CD14-positive monocyte (primary cell): ENCODE data around the gene CA10. TPM values are rescaled to one million over a fixed set of nuclear protein-coding genes. Genes with fewer than 3 reads are reported as not detected.

Source experiments
- DNase-seq, 3 donors: peaks; one replicate each; pipeline ENCODE4 v3.0.0-alpha.2; 2011 to 2022
- H2AFZ ChIP-seq: 2 replicates; pipeline ENCODE4 v1.6.0; 2012; ENCODE audit warnings: mild to moderate bottlenecking, low read depth, low read length, inconsistent platforms; ENCODE audit not compliant: insufficient read depth, poor library complexity, severe bottlenecking
- H3K27ac ChIP-seq, 2 donors: 1 replicate in 1 of 2; 2 replicates in 1 of 2; pipeline ENCODE4 v1.5.1; 2012 to 2013; ENCODE audit warnings: low read length in 2 of 2, control low read depth in 1 of 2, inconsistent platforms in 1 of 2, low read depth in 1 of 2, mild to moderate bottlenecking in 1 of 2
- H3K27me3 ChIP-seq, 2 donors: one replicate each; pipeline versions ENCODE4 v1.6.0 to v1.6.1; 2011 to 2013; ENCODE audit warnings: low read length in 2 of 2; ENCODE audit not compliant: control insufficient read depth in 2 of 2, insufficient read depth in 2 of 2
- H3K36me3 ChIP-seq, 2 donors: replicated peaks in 1 of 2; 1 replicate in 1 of 2; 2 replicates in 1 of 2; pipeline versions ENCODE4 v1.5.1 to v1.6.1; 2012 to 2013; ENCODE audit warnings: low read length in 2 of 2, control low read depth in 1 of 2, inconsistent platforms in 1 of 2, mild to moderate bottlenecking in 1 of 2; ENCODE audit not compliant: insufficient read depth in 2 of 2, control insufficient read depth in 1 of 2
- H3K4me1 ChIP-seq, 2 donors: 1 replicate in 1 of 2; 2 replicates in 1 of 2; pipeline versions ENCODE4 v1.5.1 to v1.6.1; 2012 to 2013; ENCODE audit warnings: low read length in 2 of 2, control low read depth in 1 of 2, inconsistent platforms in 1 of 2, mild to moderate bottlenecking in 1 of 2, moderate library complexity in 1 of 2; ENCODE audit not compliant: insufficient read depth in 2 of 2, control insufficient read depth in 1 of 2
- H3K4me2 ChIP-seq: replicated peaks from 2 replicates; pipeline ENCODE3; 2012; ENCODE audit warnings: low read length, moderate library complexity, mild to moderate bottlenecking; ENCODE audit not compliant: poor library complexity, severe bottlenecking; ENCODE audit errors: extremely low read depth
- H3K4me3 ChIP-seq, 3 experiments: fragments of 200-600 bp in 1 of 3; sonication (generic) in 1 of 3; replicated peaks in 1 of 3; 1 replicate in 2 of 3; 2 replicates in 1 of 3; pipeline ENCODE4 v1.5.1; 2011 to 2013; ENCODE audit warnings: low read length in 3 of 3, mild to moderate bottlenecking in 3 of 3, control low read depth in 2 of 3, low read depth in 2 of 3, inconsistent platforms in 1 of 3, moderate library complexity in 1 of 3
- H3K79me2 ChIP-seq: 2 replicates; pipeline ENCODE4 v1.6.0; 2012; ENCODE audit warnings: mild to moderate bottlenecking, control low read depth, inconsistent platforms, low read length, moderate library complexity; ENCODE audit not compliant: insufficient read depth
- H3K9ac ChIP-seq: 2 replicates; pipeline ENCODE4 v1.6.0; 2017; ENCODE audit warnings: low read length, mild to moderate bottlenecking; ENCODE audit not compliant: insufficient read depth, poor library complexity, severe bottlenecking
- H3K9me3 ChIP-seq, 2 donors: replicated peaks in 1 of 2; 1 replicate in 1 of 2; 2 replicates in 1 of 2; pipeline versions ENCODE4 v1.5.1 to v1.6.1; 2012 to 2013; ENCODE audit warnings: low read length in 2 of 2, control low read depth in 1 of 2; ENCODE audit not compliant: control insufficient read depth in 1 of 2, insufficient read depth in 1 of 2
- H4K20me1 ChIP-seq: 2 replicates; pipeline ENCODE4 v1.6.0; 2012; ENCODE audit warnings: mild to moderate bottlenecking, low read length, control low read depth, moderate library complexity; ENCODE audit not compliant: insufficient read depth
- H3K27ac Mint-ChIP-seq, 7 donors: one replicate each; pipeline ENCODE4 v1.8.0; 2020; ENCODE audit warnings: mild to moderate bottlenecking in 7 of 7, mixed read lengths in 7 of 7, moderate library complexity in 6 of 7, inconsistent platforms in 2 of 7
- H3K27me3 Mint-ChIP-seq, 3 donors: one replicate each; pipeline ENCODE4 v1.8.0; 2021 to 2022; ENCODE audit warnings: low read depth in 3 of 3, mild to moderate bottlenecking in 3 of 3, mixed read lengths in 3 of 3, moderate library complexity in 3 of 3, inconsistent platforms in 1 of 3
- H3K36me3 Mint-ChIP-seq, 2 donors: one replicate each; pipeline ENCODE4 v1.8.0; 2020; ENCODE audit warnings: mixed read lengths in 2 of 2, inconsistent platforms in 1 of 2, mild to moderate bottlenecking in 1 of 2
- H3K4me1 Mint-ChIP-seq: one replicate; pipeline ENCODE4 v1.8.0; 2020; ENCODE audit warnings: mild to moderate bottlenecking, mixed read lengths
- H3K4me3 Mint-ChIP-seq, 2 donors: one replicate each; pipeline ENCODE4 v1.8.0; 2020; ENCODE audit warnings: mild to moderate bottlenecking in 2 of 2, mixed read lengths in 2 of 2, moderate library complexity in 1 of 2
- H3K9me3 Mint-ChIP-seq, 7 donors: one replicate each; pipeline ENCODE4 v1.8.0; 2020 to 2022; ENCODE audit warnings: mixed read lengths in 7 of 7, mild to moderate bottlenecking in 6 of 7, moderate library complexity in 6 of 7, inconsistent platforms in 2 of 7
- WGBS: methylation state at CpG from one replicate; pipeline ENCODE4 v1.1.5; 2013; ENCODE audit warnings: missing lambda C conversion rate; ENCODE audit not compliant: insufficient coverage; 5-methylcytosine and 5-hydroxymethylcytosine counted together
- intact Hi-C, 2 donors: fragments of 100-400 bp; cut with micrococcal nuclease; formaldehyde crosslinking; loops; one replicate each; pipeline versions ENCODE4 v1.15.0 to v1.15.1; 2023
- polyA plus RNA-seq, 3 donors: library from polyadenylated mRNA; depleted of rRNA in 1 of 3; unstranded in 2 of 3; stranded (reverse) in 1 of 3; fragments of 300-500 nt in 2 of 3; fragments of >200 nt in 1 of 3; fragmentation: Illumina TruSeq in 2 of 3; gene quantifications; 1 replicate in 2 of 3; 2 replicates in 1 of 3; pipeline ENCODE4 v1.2.3, GENCODE V29; 2012 to 2021
- TF ChIP-seq, protein P1 (sequence below): fragments of 200-600 bp; IDR thresholded peaks from one replicate; pipeline ENCODE4 v1.8.0; 2022; ENCODE audit warnings: antibody characterized with exemption, mild to moderate bottlenecking

Gene CA10
- polyA plus RNA-seq, 3 donors = not detected

DNA sequence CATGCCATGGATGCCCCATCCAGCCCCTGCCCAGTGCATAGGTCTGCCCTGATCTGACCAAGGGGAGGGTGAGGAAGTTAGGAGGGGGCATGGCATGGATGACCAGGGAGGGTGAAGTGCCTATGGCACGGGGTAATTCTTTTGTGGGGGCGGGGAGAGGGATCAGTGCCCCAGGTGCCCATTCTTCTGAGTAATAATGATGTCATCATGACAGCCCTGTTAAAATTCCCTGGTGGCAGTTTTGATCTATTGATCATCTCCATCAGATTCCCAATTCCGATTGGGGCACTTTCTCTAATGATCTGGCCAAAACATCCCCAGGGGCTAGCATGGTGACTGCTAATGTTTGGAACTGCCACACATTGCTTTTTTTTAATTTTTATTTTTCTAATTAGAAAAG, 506.0 kb downstream of the CA10 start:
- no peaks in the 10 kb centered on the region for H3K36me3 ChIP-seq
- TF ChIP-seq, protein P1, sequence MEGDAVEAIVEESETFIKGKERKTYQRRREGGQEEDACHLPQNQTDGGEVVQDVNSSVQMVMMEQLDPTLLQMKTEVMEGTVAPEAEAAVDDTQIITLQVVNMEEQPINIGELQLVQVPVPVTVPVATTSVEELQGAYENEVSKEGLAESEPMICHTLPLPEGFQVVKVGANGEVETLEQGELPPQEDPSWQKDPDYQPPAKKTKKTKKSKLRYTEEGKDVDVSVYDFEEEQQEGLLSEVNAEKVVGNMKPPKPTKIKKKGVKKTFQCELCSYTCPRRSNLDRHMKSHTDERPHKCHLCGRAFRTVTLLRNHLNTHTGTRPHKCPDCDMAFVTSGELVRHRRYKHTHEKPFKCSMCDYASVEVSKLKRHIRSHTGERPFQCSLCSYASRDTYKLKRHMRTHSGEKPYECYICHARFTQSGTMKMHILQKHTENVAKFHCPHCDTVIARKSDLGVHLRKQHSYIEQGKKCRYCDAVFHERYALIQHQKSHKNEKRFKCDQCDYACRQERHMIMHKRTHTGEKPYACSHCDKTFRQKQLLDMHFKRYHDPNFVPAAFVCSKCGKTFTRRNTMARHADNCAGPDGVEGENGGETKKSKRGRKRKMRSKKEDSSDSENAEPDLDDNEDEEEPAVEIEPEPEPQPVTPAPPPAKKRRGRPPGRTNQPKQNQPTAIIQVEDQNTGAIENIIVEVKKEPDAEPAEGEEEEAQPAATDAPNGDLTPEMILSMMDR = no peak
- WGBS = 82% methylated on average over 3 of the region's 3 CpGs
- H3K27me3 ChIP-seq = no peaks in the 10 kb centered on the region
- H3K4me1 Mint-ChIP-seq = no peaks in the 10 kb centered on the region
- intact Hi-C loops = no loop called here
- peaks cover 0 to 6% (median 1%) of the 10 kb centered on the region in 3 donors for H3K27me3 Mint-ChIP-seq
- H3K36me3 Mint-ChIP-seq = no peaks in the 10 kb centered on the region
- H3K9me3 Mint-ChIP-seq = peaks cover 0 to 1% (median 0%) of the 10 kb centered on the region in 7 donors
- H3K4me3 Mint-ChIP-seq = no peak overlapping the region
- no peak for DNase-seq
- H3K4me3 ChIP-seq = no peak overlapping the region
- H3K27ac ChIP-seq = no peak overlapping the region
- no peak overlapping the region for H3K27ac Mint-ChIP-seq
- no peaks in the 10 kb centered on the region for H3K4me1 ChIP-seq
- H3K9me3 ChIP-seq = no peaks in the 10 kb centered on the region
- H4K20me1 ChIP-seq = no peaks in the 10 kb centered on the region
- no peak overlapping the region for H3K4me2 ChIP-seq
- H2AFZ ChIP-seq = no peak overlapping the region
- no peaks in the 10 kb centered on the region for H3K79me2 ChIP-seq
- no peak overlapping the region for H3K9ac ChIP-seq

DNA sequence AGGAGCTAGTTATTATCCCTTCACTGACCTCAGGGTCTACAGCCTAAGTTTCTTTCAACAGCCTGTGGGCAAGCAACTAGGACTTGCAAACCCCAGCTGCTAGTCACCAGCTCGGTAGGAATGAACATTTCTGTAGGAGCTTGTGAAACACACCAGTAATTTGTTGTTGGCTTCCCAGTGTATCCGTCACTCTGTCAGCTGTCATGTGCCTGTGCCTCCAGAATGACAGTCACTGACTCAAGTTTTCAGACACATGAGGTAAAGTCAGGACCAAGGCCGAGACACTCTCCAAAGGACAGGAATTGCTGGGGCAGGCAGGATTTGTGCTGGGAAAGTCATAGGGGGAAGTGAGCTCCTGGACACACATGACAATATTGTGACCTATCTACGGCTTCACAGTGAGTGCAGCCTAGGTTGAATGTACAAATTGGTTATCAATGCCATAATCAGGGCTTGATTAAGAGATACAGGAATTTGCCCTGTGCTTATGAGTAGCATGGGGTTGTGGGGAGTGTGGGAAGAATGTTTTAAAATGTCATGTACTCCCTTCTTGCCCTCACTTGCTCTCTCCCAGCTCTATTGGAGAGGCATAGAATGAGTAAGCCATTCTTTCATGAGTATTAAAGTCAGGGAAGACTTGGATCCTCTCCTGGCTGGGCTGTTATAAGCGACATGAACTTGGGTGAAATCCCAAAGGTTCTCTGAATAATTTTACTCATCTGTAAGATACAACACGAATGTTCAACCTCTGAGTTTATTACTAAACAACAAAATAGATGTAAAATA, 506.8 kb downstream of the CA10 start:
- H3K36me3 Mint-ChIP-seq = no peaks in the 10 kb centered on the region
- Histone ChIP-seq H3K27me3 (no peaks in the 10 kb centered on the region), H3K4me2 (no peak overlapping the region), H3K4me3 (no peak overlapping the region), H3K27ac (no peak overlapping the region), H3K9me3 (no peaks in the 10 kb centered on the region), H3K4me1 (no peaks in the 10 kb centered on the region), H3K79me2 (no peaks in the 10 kb centered on the region), H4K20me1 (no peaks in the 10 kb centered on the region), H2AFZ (no peak overlapping the region), H3K9ac (no peak overlapping the region), H3K36me3 (no peaks in the 10 kb centered on the region)
- intact Hi-C loops = no loop called here
- peaks cover 0 to 7% (median 6%) of the 10 kb centered on the region in 3 donors for H3K27me3 Mint-ChIP-seq
- no peaks in the 10 kb centered on the region for H3K4me1 Mint-ChIP-seq
- no peak for DNase-seq
- TF ChIP-seq, protein P1 = no peak
- peaks cover 0 to 1% (median 0%) of the 10 kb centered on the region in 7 donors for H3K9me3 Mint-ChIP-seq
- WGBS = 85% methylated on average over 4 of the region's 6 CpGs
- no peak overlapping the region for H3K4me3 Mint-ChIP-seq
- no peak overlapping the region for H3K27ac Mint-ChIP-seq
